ENCODE measurements around the gene NUDCD3. TPM values are rescaled to one million over a fixed set of nuclear protein-coding genes. Genes with fewer than 3 reads are reported as not detected.

Gene NUDCD3
- total RNA-seq, 4 donors from 2014 or later = 54.3 to 101 (median 64.4) TPM

GRCh38 chr7:44454348-44454747, 36.1 kb downstream of the NUDCD3 start:
- TF ChIP-seq, protein P1, sequence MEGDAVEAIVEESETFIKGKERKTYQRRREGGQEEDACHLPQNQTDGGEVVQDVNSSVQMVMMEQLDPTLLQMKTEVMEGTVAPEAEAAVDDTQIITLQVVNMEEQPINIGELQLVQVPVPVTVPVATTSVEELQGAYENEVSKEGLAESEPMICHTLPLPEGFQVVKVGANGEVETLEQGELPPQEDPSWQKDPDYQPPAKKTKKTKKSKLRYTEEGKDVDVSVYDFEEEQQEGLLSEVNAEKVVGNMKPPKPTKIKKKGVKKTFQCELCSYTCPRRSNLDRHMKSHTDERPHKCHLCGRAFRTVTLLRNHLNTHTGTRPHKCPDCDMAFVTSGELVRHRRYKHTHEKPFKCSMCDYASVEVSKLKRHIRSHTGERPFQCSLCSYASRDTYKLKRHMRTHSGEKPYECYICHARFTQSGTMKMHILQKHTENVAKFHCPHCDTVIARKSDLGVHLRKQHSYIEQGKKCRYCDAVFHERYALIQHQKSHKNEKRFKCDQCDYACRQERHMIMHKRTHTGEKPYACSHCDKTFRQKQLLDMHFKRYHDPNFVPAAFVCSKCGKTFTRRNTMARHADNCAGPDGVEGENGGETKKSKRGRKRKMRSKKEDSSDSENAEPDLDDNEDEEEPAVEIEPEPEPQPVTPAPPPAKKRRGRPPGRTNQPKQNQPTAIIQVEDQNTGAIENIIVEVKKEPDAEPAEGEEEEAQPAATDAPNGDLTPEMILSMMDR (IDR thresholded peaks at IDR 0.05) = no peak
- no peak for TF ChIP-seq EP300 (IDR thresholded peaks at IDR 0.05)
- no peak for TF ChIP-seq POLR2A (IDR thresholded peaks at IDR 0.05)
- TF ChIP-seq POLR2AphosphoS5 (IDR thresholded peaks at IDR 0.05) = no peak
- no peak for DNase-seq (ENCODE audit: low spot score in 2 of 2)
- Histone ChIP-seq H3K4me3 (no peak overlapping the region), H3K27me3 (no peaks in the 10 kb centered on the region), H3K36me3 (peaks cover 17% of the 10 kb centered on the region), H3K9me3 (no peaks in the 10 kb centered on the region), H3K4me1 (peaks cover under 1% of the 10 kb centered on the region), H3K27ac (no peak overlapping the region)
- 90% methylated on average over 2 of the region's 2 CpGs for WGBS

GRCh38 chr7:44451123-44451522, 39.3 kb downstream of the NUDCD3 start:
- no peak for DNase-seq (ENCODE audit: low spot score in 2 of 2)
- TF ChIP-seq EP300 (IDR thresholded peaks at IDR 0.05) = no peak
- TF ChIP-seq POLR2A (IDR thresholded peaks at IDR 0.05) = no peak
- TF ChIP-seq POLR2AphosphoS5 (IDR thresholded peaks at IDR 0.05) = no peak
- TF ChIP-seq, protein P1 (IDR thresholded peaks at IDR 0.05) = no peak
- no peaks in the 10 kb centered on the region for H3K9me3 ChIP-seq
- H3K27ac ChIP-seq = no peak overlapping the region
- 96% methylated on average over 7 of the region's 7 CpGs for WGBS
- no peak overlapping the region for H3K4me3 ChIP-seq
- H3K27me3 ChIP-seq = no peaks in the 10 kb centered on the region
- H3K36me3 ChIP-seq = peaks cover 22% of the 10 kb centered on the region
- H3K4me1 ChIP-seq = peaks cover 14% of the 10 kb centered on the region

- H3K4me3 ChIP-seq = no peak overlapping the region
- H3K9me3 ChIP-seq = no peaks in the 10 kb centered on the region
- WGBS = 47% methylated on average over 1 of the region's 1 CpG
- H3K27me3 ChIP-seq = no peaks in the 10 kb centered on the region
- DNase-seq (ENCODE audit: low spot score in 2 of 2) = no peak
- H3K4me1 ChIP-seq = peaks cover 19% of the 10 kb centered on the region
- no peak for TF ChIP-seq POLR2AphosphoS5 (IDR thresholded peaks at IDR 0.05)
- peaks cover 18% of the 10 kb centered on the region for H3K36me3 ChIP-seq
- no peak overlapping the region for H3K27ac ChIP-seq
Measured at GRCh38 chr7:44449584-44449928, 40.9 kb downstream of the NUDCD3 start.

- Histone ChIP-seq H3K4me1 (peaks cover 19% of the 10 kb centered on the region), H3K4me3 (no peak overlapping the region), H3K36me3 (peaks cover 18% of the 10 kb centered on the region), H3K27ac (no peak overlapping the region), H3K9me3 (no peaks in the 10 kb centered on the region), H3K27me3 (no peaks in the 10 kb centered on the region)
- whole genome bisulfite sequencing = 36% methylated on average over 4 of the region's 4 CpGs
- DNase-seq (ENCODE audit: low spot score in 2 of 2) = no peak
- TF ChIP-seq POLR2AphosphoS5 (IDR thresholded peaks at IDR 0.05) (no peak), EP300 (IDR thresholded peaks at IDR 0.05) (no peak), POLR2A (IDR thresholded peaks at IDR 0.05) (no peak)
- TF ChIP-seq, protein P1 (IDR thresholded peaks at IDR 0.05) = no peak
Measured at GRCh38 chr7:44448922-44449583, 41.4 kb downstream of the NUDCD3 start.

- 98% methylated on average over 5 of the region's 5 CpGs for WGBS
Measured at GRCh38 chr7:44447874-44448425, 42.5 kb downstream of the NUDCD3 start.

More at GRCh38 chr7:44447874-44448425, 42.5 kb downstream of the NUDCD3 start:
- H3K9me3 ChIP-seq = no peaks in the 10 kb centered on the region
- no peak overlapping the region for H3K27ac ChIP-seq
- TF ChIP-seq EP300 (IDR thresholded peaks at IDR 0.05) = no peak
- TF ChIP-seq POLR2AphosphoS5 (IDR thresholded peaks at IDR 0.05) = no peak
- TF ChIP-seq, protein P1 (IDR thresholded peaks at IDR 0.05) = no peak
- TF ChIP-seq POLR2A (IDR thresholded peaks at IDR 0.05) = no peak
- peaks cover 18% of the 10 kb centered on the region for H3K36me3 ChIP-seq
- no peaks in the 10 kb centered on the region for H3K27me3 ChIP-seq
- no peak for DNase-seq (ENCODE audit: low spot score in 2 of 2)
- H3K4me3 ChIP-seq = no peak overlapping the region
- peaks cover 19% of the 10 kb centered on the region for H3K4me1 ChIP-seq

Data from suprapubic skin (tissue), 4 donors.